Memory B cell (primary cell): Measurements from ENCODE around the gene C18orf32.

ENCODE experiments used
- ATAC-seq: fragments of 150-1000 bp; cut with Tn5 transposase; 2 replicates; pipeline ENCODE4 v1.10.0; 2021; ENCODE audit warnings: low read depth, mild to moderate bottlenecking, moderate library complexity
- DNase-seq, 2 donors: peaks; one replicate each; pipeline ENCODE4 v3.0.0; 2022; ENCODE audit warnings: low spot score in 2 of 2
- H3K27ac Mint-ChIP-seq: one replicate; pipeline ENCODE4 v1.8.0; 2022; ENCODE audit warnings: mild to moderate bottlenecking, moderate library complexity, mixed read lengths
- H3K27me3 Mint-ChIP-seq: one replicate; pipeline ENCODE4 v1.8.0; 2022; ENCODE audit warnings: mixed read lengths
- H3K36me3 Mint-ChIP-seq: one replicate; pipeline ENCODE4 v1.8.0; 2022; ENCODE audit warnings: mild to moderate bottlenecking, mixed read lengths
- H3K4me1 Mint-ChIP-seq: one replicate; pipeline ENCODE4 v1.8.0; 2022; ENCODE audit warnings: mixed read lengths
- H3K4me3 Mint-ChIP-seq: one replicate; pipeline ENCODE4 v1.8.0; 2022; ENCODE audit warnings: mild to moderate bottlenecking, moderate library complexity, mixed read lengths
- H3K9me3 Mint-ChIP-seq: one replicate; pipeline ENCODE4 v1.8.0; 2022; ENCODE audit warnings: mixed read lengths

C18orf32 gene

GRCh38 chr18:49441338-49441938, 45.6 kb downstream of the C18orf32 start:
- H3K27me3 Mint-ChIP-seq = no peaks in the 10 kb centered on the region
- H3K9me3 Mint-ChIP-seq = peaks cover 1% of the 10 kb centered on the region
- ATAC-seq (no peak), DNase-seq (no peak)
- H3K36me3 Mint-ChIP-seq = peaks cover 17% of the 10 kb centered on the region
- H3K4me1 Mint-ChIP-seq = peaks cover 27% of the 10 kb centered on the region
- no peak overlapping the region for H3K4me3 Mint-ChIP-seq
- H3K27ac Mint-ChIP-seq = no peak overlapping the region

- Mint-ChIP-seq H3K36me3 (peaks cover 2% of the 10 kb centered on the region), H3K27me3 (no peaks in the 10 kb centered on the region), H3K27ac (no peak overlapping the region), H3K4me1 (peaks cover 20% of the 10 kb centered on the region), H3K4me3 (no peak overlapping the region), H3K9me3 (no peaks in the 10 kb centered on the region)
- DNase-seq (no peak), ATAC-seq (no peak)
Measured at GRCh38 chr18:49435170-49435569, 51.9 kb downstream of the C18orf32 start.

- Mint-ChIP-seq H3K4me1 (peaks cover 15% of the 10 kb centered on the region), H3K27me3 (no peaks in the 10 kb centered on the region), H3K36me3 (peaks cover 10% of the 10 kb centered on the region), H3K27ac (no peak overlapping the region), H3K9me3 (no peaks in the 10 kb centered on the region), H3K4me3 (no peak overlapping the region)
- no peak for DNase-seq
- ATAC-seq = no peak
Measured at GRCh38 chr18:49432602-49433001, 54.4 kb downstream of the C18orf32 start.

GRCh38 chr18:49431165-49431962, 55.7 kb downstream of the C18orf32 start:
- no peak overlapping the region for H3K4me3 Mint-ChIP-seq
- peaks cover 15% of the 10 kb centered on the region for H3K36me3 Mint-ChIP-seq
- no peaks in the 10 kb centered on the region for H3K27me3 Mint-ChIP-seq
- H3K27ac Mint-ChIP-seq = no peak overlapping the region
- no peak for DNase-seq
- no peak for ATAC-seq
- no peaks in the 10 kb centered on the region for H3K9me3 Mint-ChIP-seq
- H3K4me1 Mint-ChIP-seq = peaks cover 12% of the 10 kb centered on the region
